ENCODE data around the gene SCN8A.
A peak's percentile ranks its signal among the peaks of the same experiment; 100 is the strongest.

The SCN8A gene

DNA sequence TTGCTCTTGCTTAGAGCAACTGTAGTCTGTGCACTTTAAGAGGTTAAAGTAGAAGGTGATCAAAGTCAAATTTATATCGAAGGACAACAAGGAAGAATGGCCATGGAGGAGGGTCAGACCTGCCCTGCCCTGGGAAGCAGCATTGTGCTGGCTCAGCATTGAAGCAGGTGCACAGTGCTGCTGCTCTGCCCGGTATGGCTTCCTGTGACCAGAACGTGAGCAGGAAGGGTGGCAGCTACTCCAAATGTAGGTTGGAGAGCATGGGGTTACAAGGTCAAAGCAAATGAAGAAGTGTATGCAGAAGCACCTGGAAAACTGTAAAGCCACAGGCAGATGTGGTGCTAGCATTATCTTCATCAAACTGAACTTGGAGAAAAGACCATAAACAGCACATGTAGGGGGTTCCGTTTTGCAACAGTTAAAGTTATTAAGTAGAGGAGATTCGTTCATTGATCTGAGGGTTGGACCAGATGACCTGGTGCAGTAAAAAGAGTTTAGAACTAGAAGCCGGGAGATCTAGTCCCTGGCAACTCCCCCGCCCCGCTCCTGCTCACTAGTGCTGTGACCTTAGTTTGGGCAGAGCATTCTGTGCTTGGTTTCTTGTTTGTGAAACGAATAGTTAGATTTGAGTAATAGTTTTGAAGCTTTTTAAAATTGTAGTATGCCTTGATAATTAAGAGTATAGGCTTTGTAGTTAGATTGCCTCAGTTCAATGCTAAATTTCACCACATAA is 84.2 kb downstream of the SCN8A start:
- no peak for DNase-seq

DNA sequence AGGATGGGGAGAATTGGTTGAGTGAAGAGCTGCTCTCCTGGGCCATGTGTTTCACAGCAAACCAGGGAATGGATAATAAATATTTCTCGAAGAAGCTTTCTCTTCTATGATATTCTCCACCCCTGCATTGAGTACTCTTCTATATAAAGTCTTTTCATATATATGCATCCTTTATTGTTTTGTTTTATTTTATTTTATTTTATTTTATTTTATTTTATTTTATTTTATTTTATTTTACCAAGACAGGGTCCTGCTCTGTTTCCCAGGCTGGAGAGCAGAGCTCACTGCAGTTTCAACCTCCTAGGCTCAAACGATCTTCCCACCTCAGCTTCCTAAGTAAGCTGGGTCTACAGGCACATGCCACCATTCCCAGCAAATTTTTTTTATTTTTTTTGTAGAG is 85.8 kb downstream of the SCN8A start:
- DNase-seq = no peak

DNA sequence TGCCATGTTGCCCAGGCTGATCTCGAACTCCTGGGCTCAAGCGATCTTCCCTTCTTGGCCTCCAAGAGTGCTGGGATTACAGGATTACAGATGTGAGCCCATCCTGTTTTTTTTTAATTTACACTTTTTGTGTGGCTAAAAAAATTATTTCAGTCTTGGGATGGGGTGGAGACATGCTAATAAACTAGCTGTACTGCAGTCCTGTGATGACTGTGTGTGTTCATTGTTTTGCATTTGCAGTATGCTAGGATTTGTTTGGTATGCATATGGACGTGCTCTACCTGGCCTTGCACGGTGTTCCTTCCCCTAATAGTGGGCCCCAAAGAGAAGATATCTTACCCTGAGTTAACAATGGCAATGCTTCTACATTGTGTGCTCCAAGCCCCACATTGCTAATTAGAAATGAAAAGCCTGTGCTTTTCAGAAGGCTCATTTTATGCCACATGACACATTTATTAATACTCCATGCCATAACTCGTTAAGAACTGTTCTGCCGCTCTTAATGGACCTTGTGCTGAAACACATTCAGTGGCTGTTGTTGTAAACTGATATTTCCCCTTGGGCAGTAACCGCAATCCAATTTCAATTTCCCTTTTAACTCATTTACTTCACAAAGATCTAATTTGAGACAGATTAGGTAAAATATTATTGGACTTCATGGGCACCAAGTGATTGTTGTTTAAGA is 86.4 kb downstream of the SCN8A start:
- no peak for DNase-seq

DNA sequence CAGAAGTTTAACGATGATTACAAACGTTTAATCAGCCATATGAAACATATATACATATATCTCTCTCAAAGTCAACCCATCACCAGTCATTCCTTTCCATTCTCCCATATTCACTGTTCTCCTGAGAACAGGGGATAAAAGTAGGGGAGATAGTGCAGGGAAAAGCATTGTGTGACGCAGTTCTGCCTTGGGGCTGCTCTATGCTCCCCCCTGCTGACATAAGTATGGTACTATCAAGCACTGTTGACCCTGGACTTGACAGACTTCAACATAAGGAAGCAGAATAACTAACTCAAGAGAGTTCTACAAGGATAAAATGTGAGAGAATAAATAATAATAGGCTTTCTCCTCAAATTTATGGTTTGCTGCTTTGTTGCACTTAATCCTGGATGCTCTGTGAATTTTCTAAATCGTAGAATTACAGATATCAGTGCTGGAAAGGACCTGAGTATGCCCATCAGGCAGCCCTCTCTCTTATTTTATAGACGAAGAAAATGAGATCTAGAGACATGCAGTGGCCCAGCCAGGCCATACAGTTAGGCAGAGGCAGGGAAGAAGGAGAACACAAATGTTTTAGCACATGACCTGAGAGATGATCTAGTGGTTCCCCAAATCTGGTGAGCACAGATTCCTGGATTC is 87.2 kb downstream of the SCN8A start:
- DNase-seq = peak in 1 of 2 experiments; percentile 6

DNA sequence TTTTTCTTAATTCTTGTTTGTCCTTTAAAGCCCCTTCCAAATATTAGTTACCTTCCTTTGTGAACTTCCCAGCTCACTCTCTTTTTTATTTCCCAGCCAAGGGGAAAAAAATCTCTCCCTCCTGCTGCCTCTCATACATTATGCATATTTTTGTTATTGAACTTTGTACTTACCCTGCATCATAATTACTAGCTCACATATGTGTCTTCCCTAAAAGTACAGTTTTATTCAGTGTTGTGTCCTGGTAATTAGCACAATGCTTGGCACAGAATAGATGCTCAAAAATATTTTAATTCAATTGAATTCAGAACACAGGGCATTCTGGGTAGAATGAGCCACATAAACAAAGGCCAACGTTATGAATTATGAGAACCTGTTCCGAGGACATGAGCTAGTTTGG is 91.9 kb downstream of the SCN8A start:
- no peak for DNase-seq

DNA sequence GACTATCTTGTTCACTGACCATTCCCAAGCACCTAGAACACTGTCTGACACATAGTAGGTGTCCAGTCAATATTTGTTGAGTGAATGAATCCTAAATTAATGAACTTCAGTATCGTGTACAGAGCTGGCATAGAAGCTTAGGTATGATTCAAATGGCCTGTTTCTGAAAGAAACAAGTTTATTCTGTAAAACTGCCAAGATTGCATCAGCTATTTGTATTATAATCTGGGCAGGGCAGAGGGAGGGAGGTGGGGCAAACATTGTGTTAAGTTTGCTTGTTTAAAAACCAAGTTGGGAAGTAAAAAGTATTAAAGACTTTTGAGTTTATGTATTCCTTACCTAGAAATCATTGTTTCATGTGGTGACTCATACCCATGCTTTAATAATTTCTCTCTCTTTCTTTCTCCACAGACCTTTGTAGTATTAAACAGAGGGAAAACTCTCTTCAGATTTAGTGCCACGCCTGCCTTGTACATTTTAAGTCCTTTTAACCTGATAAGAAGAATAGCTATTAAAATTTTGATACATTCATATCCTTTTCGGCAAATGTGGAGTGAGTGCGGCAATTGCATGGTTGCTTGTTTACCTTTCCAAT is 92.8 kb downstream of the SCN8A start:
- DNase-seq = peak in 1 of 2 experiments; percentile 4

DNA sequence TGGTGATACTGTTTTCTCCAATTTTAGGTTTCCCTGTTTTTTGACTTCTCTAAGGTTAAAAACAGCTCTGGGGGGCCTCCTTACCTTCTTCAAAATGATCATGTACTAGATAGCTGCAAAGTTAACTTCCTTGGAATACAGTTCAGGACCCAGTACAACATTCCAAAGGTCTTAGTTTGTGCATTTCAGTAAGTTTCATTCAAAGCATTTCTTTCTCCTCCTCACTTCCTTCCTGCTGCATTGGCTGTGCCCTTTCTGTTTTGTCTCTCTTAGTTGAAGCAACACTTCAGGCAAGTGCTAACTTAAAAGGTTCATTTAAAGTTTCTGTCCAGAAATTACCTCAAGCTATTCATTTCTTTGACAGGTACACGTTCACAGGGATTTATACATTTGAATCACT is 95.7 kb downstream of the SCN8A start:
- DNase-seq = no peak

DNA sequence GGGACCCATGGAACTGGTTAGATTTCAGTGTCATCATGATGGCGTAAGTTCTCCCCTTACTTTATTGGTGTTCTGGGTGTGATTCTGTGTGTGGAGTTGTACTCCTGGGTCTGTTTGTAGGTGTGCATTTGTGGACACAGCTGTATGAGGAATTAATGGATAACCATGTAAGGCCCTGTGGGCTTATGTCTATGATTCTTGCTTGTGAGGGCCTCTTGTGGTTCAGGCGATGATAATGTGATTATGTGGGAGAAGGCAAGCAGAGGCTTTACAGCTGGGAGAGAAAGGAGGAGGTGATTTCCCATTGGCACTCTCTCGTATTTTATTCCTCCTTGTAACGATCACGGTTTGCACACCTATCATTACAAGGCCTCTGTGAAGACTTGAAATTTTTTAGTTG is 96.1 kb downstream of the SCN8A start:
- DNase-seq = no peak

DNA sequence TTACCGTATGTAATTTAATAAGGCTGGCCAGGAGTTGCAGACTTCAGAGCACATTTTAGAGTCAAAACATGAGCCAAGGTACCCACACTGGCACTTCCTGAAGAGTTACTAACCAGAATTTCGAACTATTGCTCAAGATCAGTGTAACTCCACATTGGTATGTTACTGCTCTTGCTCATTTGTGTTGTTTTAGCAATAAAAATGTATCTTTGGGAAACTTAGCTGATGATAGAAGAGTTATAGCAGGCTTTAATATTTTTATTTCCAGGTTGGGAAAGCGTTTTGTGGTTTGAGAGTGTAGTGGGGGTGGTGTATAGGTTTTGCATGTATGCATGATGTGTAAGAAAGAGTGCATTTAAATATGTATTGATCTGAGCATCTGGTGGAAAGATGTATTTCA is 96.6 kb downstream of the SCN8A start:
- no peak for DNase-seq

DNA sequence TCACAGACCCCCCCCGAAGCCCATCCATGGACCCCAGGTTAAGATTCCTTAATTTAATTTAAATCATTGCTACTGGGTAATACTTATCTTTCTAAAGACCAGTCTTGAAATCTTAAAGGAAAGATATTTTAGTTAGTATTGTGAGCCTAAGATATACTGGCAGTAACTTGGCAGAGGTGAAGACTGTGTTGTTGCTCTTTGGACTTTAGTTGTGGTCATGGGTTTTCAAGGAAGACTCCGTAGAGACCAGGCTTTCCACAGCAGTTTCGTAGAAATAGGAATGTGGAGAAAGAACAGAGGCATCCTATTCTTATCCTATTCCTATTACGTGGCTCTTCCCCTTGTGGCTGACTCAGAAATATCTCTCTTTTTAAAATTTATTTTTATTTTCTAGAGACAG is 99.0 kb downstream of the SCN8A start:
- DNase-seq = no peak

DNA sequence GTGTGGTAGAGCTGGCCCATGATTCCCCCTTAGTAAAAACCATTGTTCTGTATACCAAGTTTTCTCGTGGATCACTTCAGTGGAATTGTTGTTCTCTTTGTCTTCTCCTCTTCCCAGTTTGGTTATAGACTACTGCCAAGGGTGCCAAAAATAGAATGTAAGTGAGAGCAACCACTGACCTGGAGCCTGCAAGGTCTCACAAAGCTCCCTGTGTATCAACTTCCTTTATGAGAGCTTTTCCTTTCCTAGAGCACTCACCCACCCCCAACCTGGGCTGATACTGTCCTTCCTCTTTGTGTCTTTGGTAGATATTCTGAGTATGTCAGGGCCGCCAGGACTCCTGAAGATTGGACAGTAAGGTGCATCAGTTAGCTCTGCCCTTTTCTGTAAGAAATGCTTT is 101.0 kb downstream of the SCN8A start:
- no peak for DNase-seq

DNA sequence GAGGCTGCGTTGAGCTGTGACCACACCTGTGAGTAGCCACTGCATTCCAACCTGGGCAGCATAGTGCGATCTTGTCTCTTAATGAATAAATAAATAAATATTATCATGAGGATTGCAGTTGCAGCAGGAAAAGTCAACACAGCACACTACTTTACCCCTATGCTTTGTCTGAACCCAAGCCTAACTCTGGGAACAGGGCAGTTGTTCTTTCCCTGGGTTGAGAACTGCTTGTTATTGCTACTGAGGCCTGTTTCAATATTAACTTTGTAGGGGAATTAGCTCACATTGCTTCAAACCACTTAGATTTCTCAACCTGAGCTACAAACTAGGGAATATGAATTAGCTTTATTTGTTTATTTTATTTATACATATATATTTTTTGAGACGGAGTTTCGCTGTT is 102.5 kb downstream of the SCN8A start:
- DNase-seq = no peak

DNA sequence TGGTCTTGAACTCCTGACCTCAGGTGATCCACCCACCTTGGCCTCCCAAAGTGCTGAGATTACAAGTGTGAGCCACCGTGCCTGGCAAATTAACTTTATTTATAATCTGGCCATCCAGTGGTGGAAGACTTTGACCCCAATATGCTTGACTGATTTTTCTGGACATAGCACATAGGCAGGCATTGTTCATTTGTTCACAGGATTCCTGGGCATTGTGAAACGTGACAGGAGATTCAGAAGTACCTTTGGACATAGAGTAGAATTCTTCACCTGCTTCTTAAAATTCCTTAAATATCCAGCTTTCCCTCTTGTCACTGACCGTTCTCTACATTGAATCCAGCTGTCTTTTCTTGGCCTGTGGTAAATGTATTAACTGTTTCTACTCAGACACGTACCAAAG is 103.1 kb downstream of the SCN8A start:
- no peak for DNase-seq

DNA sequence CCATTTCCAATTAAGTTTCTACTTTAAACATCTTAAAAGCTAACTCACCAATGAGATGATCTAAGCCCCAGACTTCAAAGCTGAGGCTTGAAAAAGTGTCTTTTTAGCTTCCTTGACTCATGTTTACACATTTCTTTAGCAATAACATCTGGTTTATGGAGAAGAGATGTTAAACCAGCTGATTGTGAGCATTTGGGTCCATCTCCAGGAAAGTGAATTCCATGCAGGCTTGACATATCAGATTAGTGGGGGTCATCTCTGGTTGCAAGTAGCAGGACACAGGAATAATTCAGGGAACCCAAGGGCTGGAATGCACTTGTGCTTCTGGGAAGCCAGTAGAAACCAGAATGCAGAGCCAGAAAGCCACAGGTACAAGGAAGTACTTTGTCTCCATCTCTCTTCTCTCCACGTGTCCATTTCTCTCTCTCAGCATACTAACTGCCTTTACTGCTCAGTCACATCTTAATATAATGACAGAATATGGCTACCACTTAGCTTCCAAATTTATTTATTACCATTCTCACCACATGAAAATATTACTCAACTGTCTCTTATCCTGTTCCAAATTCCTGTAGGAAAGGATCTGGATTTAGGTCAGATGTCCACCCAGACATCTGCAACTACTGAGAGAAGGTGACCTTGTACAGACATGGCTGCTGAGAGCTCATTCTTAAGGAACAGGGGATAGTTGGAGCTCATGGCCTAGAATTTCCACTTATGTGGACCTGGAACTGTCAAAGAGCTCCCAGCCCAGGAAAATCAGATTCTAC is 104.4 kb downstream of the SCN8A start:
- no peak for DNase-seq

DNA sequence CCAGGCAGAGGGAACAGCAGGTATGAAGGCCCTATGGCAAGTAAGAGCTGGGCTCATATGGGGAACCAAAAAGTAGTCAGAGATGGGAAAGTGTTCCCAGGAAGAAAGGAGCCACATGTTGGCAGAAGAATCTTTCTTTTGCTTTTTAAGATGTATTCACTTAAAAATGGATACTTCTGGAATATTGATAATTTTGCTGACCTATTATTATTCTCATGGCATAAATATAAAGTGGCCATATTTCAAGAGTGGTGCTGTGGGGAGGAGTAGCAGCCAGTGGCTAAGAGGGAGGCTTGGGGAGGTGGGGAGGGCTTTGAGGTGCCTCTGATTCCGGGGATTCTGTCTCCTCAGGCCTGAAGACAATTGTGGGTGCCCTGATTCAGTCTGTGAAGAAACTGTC is 108.2 kb downstream of the SCN8A start:
- DNase-seq = no peak

DNA sequence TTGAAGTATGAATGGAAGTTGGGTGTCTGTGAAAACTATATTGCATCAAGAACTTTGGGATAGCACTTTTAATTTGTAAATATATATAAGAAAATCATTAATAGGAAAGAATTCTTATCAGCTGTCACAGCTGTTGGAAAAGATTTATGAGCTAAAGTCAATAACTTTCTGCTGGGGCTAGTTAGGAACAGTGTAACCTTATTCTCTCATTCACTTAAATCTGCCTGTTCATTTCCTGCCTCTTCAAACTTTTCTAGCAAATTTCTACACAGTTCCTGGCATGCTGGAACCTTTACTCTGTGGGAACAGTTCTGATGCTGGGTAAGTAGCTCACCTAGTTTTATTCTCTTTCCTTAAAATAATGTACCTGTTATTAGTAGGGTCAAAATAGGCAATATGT is 109.9 kb downstream of the SCN8A start:
- no peak for DNase-seq

DNA sequence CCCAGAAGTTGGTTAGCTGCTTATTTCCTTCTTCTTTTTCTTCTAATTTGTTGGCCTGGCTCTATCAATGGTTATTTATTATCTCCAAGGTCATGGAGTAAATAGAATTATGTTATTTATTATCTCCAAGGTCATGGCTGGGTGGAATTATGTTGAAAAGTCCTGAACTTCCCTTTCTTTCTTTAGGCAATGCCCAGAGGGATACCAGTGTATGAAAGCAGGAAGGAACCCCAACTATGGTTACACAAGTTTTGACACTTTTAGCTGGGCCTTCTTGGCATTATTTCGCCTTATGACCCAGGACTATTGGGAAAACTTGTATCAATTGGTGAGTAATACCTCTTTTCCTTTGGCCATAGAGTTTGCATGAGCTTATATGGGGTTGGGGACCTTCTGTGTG is 111.6 kb downstream of the SCN8A start:
- no peak for DNase-seq

DNA sequence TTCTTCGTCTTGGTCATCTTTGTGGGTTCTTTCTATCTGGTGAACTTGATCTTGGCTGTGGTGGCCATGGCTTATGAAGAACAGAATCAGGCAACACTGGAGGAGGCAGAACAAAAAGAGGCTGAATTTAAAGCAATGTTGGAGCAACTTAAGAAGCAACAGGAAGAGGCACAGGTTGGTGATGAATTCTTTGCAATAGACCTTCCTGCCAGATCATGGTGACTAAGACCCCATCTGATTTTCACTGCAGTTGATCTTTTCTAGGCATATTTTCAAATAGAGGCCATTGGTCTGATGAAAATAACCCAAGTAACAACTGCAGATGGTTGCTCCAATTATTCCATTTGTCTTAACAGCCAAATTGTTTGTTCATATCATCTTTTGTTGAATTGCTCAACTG is 114.4 kb downstream of the SCN8A start:
- no peak for DNase-seq

DNA sequence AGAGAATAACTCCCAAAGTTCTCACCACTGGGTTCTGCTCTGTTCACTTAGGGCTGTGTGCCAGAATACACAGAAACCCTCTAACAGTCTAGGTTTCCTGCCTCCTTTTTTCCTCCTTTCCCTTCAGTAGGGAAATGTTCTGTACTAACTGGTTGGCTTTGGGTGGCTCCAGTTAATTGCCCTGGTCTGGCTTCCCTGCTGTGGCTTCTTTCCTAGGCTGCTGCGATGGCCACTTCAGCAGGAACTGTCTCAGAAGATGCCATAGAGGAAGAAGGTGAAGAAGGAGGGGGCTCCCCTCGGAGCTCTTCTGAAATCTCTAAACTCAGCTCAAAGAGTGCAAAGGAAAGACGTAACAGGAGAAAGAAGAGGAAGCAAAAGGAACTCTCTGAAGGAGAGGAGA is 115.2 kb downstream of the SCN8A start:
- no peak for DNase-seq

DNA sequence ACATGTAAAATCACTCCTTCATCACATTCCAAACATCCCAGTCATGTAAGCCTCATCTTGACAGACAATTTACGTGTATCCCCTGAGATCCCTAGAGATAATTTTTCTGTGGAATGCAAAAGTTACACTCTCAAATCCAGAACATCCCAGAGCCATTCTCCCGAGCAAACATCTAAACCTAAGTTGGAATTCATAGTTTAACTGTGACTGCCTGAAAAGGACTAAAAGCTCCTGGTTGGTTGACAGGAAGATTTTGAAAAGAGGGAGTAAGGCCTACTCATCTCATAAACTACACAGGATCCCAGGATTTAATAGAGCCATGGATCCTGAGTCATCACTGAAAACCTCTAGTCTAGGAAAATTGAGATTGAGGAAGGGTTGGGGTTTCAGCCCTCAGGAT is 123.6 kb downstream of the SCN8A start:
- no peak for DNase-seq

DNA sequence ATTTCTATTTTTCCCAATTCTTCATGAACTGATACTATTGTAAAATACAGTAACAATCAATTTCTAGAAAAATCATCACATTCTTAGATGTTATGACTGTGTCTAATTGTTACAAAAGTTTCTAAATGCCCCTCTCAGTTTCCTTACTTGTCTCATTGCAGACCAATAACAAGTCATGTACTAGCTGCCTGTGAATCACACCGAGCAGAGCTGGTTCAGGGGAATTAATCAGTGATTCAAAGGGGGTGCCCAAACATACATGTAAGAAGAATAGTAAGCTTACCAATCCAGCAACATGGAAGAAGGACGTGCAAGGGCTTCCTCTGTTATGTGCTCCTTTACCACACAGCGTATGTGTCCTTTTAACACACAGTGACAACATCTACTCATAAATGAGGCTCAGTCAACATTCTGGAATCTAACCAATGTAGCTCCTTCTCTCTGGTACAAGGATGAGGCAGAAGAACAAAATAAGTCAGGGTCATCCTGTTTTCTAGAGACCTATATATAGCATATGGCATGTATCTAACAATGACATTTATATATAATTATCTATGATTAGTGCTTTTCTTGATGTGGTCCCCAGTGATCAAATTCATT is 126.4 kb downstream of the SCN8A start:
- DNase-seq = no peak

DNA sequence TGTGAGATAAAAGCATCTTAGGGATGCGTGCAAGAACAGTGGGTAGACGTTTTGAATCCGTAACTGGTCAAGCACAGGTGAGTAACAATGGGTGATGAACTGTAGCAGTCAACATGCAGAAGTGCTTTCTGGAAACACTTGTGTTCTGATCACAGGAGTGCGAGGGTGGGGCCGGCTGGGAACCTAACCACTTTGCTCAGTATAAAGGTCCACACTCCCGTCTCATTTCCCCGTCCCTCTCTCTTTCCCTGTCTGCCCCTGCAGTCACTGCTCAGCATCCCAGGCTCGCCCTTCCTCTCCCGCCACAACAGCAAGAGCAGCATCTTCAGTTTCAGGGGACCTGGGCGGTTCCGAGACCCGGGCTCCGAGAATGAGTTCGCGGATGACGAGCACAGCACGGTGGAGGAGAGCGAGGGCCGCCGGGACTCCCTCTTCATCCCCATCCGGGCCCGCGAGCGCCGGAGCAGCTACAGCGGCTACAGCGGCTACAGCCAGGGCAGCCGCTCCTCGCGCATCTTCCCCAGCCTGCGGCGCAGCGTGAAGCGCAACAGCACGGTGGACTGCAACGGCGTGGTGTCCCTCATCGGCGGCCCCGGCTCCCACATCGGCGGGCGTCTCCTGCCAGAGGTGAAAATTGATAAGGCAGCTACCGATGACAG is 130.4 kb downstream of the SCN8A start:
- no peak for DNase-seq
